Mucosa of descending colon (tissue), 3 donors: Measurements from ENCODE around the gene CAMK2B. TPM values are rescaled to one million over a fixed set of nuclear protein-coding genes. Genes with fewer than 3 reads are reported as not detected.

Experiments
- ATAC-seq: fragments of 200-7000 bp; cut with Tn5 transposase; one replicate; pipeline ENCODE4 v1.9.1; 2020; ENCODE audit warnings: mild to moderate bottlenecking, moderate library complexity
- DNase-seq, 3 donors: peaks; one replicate each; pipeline ENCODE4 v3.0.0-alpha.2; 2020
- H3K36me3 ChIP-seq: fragments of 200-600 bp; one replicate; pipeline ENCODE4 v1.8.0; 2021; ENCODE audit warnings: low read depth, mild to moderate bottlenecking
- H3K4me1 ChIP-seq: fragments of 200-600 bp; one replicate; pipeline ENCODE4 v1.8.0; 2021; ENCODE audit warnings: low read depth, mild to moderate bottlenecking
- H3K4me3 ChIP-seq: fragments of 200-600 bp; one replicate; pipeline ENCODE4 v1.8.0; 2021; ENCODE audit warnings: mild to moderate bottlenecking
- H3K9me3 ChIP-seq: fragments of 200-600 bp; one replicate; pipeline ENCODE4 v1.8.0; 2021; ENCODE audit warnings: mild to moderate bottlenecking
- CTCF ChIP-seq: fragments of 200-600 bp; IDR thresholded peaks from one replicate; pipeline ENCODE4 v1.8.0; 2022; ENCODE audit warnings: antibody characterized with exemption, mild to moderate bottlenecking
- intact Hi-C, 2 donors: fragments of 100-400 bp; cut with DNase I in 1 of 2; cut with micrococcal nuclease in 1 of 2; formaldehyde crosslinking; loops; one replicate each; pipeline versions ENCODE4 v1.11.0 to v1.11.1; 2022; cut with DNase I, micrococcal nuclease
- total RNA-seq, 3 donors: library from RNA; stranded (reverse); fragmentation: NEBNext Ultra II Directional in 2 of 3; extraction: Animal tissue kit (Norgen Biotek cat#: 25700) in 2 of 3; gene quantifications; one replicate each; pipeline versions ENCODE4 v1.2.1 to v1.2.4, GENCODE V29; 2021 to 2023
- donor health status: DM: no; HTN: no; CAD: no; lungs with moderate emphysema.
- donor health status: DM: no; HTN: no; CAD: no.
- donor health status: DM: no; HTN: yes; CAD: no.

Gene CAMK2B
- total RNA-seq, 3 donors from 2014 or later = 0.35 to 2.2 (median 0.87) TPM

GRCh38 chr7:44307905-44308595, 17.3 kb downstream of the CAMK2B start:
- ATAC-seq = no peak
- intact Hi-C loops = no loop called here
- H3K9me3 ChIP-seq = no peaks in the 10 kb centered on the region
- no peak for DNase-seq
- no peaks in the 10 kb centered on the region for H3K36me3 ChIP-seq
- no peak overlapping the region for H3K4me3 ChIP-seq
- no peak for TF ChIP-seq CTCF
- H3K4me1 ChIP-seq = no peaks in the 10 kb centered on the region

GRCh38 chr7:44307301-44307900, 18.0 kb downstream of the CAMK2B start:
- no peak for TF ChIP-seq CTCF
- intact Hi-C loops = no loop called here
- ATAC-seq = peak; percentile 26

GRCh38 chr7:44306606-44307005, 18.8 kb downstream of the CAMK2B start:
- Histone ChIP-seq H3K4me3 (no peak overlapping the region), H3K9me3 (no peaks in the 10 kb centered on the region), H3K4me1 (no peaks in the 10 kb centered on the region), H3K36me3 (no peaks in the 10 kb centered on the region)
- ATAC-seq (no peak), DNase-seq (no peak)
- no peak for TF ChIP-seq CTCF
- intact Hi-C loops = no loop called here

More at GRCh38 chr7:44307301-44307900, 18.0 kb downstream of the CAMK2B start:
- H3K9me3 ChIP-seq = no peaks in the 10 kb centered on the region
- no peaks in the 10 kb centered on the region for H3K36me3 ChIP-seq
- H3K4me1 ChIP-seq = no peaks in the 10 kb centered on the region
- DNase-seq = no peak
- no peak overlapping the region for H3K4me3 ChIP-seq

- Histone ChIP-seq H3K4me1 (no peaks in the 10 kb centered on the region), H3K4me3 (no peak overlapping the region), H3K9me3 (no peaks in the 10 kb centered on the region), H3K36me3 (no peaks in the 10 kb centered on the region)
- intact Hi-C loops = no loop called here
- DNase-seq (no peak), ATAC-seq (no peak)
- no peak for TF ChIP-seq CTCF
Measured at GRCh38 chr7:44305564-44306507, 19.6 kb downstream of the CAMK2B start.

- intact Hi-C loops = no loop called here
- ATAC-seq (no peak), DNase-seq (peak in 1 of 3 donors; percentile 3)
- H3K4me1 ChIP-seq = no peaks in the 10 kb centered on the region
- H3K9me3 ChIP-seq = no peaks in the 10 kb centered on the region
- H3K4me3 ChIP-seq = no peak overlapping the region
- no peak for TF ChIP-seq CTCF
- no peaks in the 10 kb centered on the region for H3K36me3 ChIP-seq
Measured at GRCh38 chr7:44294325-44295069, 30.9 kb downstream of the CAMK2B start.
